Activated T-cell treated with anti-CD3 and anti-CD28 coated beads, Interleukin-2, amount 50 U/mL, for 24 hours (primary cell): Measurements from ENCODE around the gene NLRP5.
"Not testable (repeated sequence)": the region's sequence is repeated elsewhere in the genome, so short reads cannot be mapped to it uniquely, and the experiment has no call there.

ENCODE experiments used
- DNase-seq: peaks from one replicate; pipeline ENCODE4 v3.0.0-alpha.2; 2020
- H3K27ac Mint-ChIP-seq: 2 replicates; pipeline ENCODE4 v1.8.0; 2020; ENCODE audit warnings: mild to moderate bottlenecking, mixed read lengths
- H3K27me3 Mint-ChIP-seq: 2 replicates; pipeline ENCODE4 v1.8.0; 2020; ENCODE audit warnings: mixed read lengths
- H3K36me3 Mint-ChIP-seq: 2 replicates; pipeline ENCODE4 v1.8.0; 2020; ENCODE audit warnings: low read depth, mixed read lengths
- H3K4me1 Mint-ChIP-seq: 2 replicates; pipeline ENCODE4 v1.8.0; 2020; ENCODE audit warnings: low read depth, mixed read lengths
- H3K4me3 Mint-ChIP-seq: 2 replicates; pipeline ENCODE4 v1.8.0; 2020; ENCODE audit warnings: mild to moderate bottlenecking, moderate library complexity, mixed read lengths
- H3K9me3 Mint-ChIP-seq: 2 replicates; pipeline ENCODE4 v1.8.0; 2020; ENCODE audit warnings: mixed read lengths

Gene NLRP5

DNA sequence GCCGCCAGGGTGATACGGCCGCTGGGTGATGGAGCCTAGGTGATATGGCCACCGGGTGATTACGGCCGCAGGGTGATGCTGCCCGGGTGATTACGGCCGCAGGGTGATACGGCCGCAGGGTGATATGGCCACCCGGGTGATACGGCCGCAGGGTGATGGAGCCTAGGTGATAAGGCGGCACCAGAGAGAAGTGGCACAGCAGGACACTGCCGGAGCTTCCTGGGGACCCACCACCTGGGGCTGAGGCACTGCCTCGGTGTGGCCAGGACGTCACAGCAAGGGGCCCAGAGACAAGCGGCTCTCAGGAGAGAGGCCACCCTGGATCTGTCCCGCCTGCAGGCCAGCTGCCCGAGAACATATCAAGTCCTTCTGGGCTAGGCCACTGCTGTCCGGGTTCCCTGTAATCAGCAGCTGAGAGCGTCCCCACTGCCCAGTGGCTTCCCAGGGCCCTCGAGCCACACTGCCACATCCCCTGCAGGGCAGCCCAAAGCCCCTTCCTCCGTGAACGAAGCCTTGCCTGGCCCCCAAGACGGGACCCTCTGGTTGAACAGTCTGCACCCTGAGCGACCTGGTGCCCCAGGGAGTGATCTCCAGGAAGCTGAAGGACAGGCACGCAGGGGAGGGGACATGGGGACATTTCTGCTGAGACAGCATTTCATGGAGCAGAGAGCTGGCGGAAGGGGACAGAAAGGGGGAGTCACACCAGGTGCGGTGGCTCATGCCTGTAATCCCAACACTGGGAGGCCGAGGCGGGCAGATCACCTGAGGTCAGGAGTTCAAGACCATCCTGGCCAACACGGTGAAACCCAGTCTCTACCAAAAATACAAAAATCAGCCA is 112.4 kb downstream of the NLRP5 start:
- no peak for DNase-seq
- Mint-ChIP-seq H3K36me3 (peaks cover 74% of the 10 kb centered on the region), H3K27me3 (no peaks in the 10 kb centered on the region), H3K4me1 (peaks cover 1% of the 10 kb centered on the region), H3K4me3 (no peak overlapping the region), H3K27ac (no peak overlapping the region), H3K9me3 (no peaks in the 10 kb centered on the region)

DNA sequence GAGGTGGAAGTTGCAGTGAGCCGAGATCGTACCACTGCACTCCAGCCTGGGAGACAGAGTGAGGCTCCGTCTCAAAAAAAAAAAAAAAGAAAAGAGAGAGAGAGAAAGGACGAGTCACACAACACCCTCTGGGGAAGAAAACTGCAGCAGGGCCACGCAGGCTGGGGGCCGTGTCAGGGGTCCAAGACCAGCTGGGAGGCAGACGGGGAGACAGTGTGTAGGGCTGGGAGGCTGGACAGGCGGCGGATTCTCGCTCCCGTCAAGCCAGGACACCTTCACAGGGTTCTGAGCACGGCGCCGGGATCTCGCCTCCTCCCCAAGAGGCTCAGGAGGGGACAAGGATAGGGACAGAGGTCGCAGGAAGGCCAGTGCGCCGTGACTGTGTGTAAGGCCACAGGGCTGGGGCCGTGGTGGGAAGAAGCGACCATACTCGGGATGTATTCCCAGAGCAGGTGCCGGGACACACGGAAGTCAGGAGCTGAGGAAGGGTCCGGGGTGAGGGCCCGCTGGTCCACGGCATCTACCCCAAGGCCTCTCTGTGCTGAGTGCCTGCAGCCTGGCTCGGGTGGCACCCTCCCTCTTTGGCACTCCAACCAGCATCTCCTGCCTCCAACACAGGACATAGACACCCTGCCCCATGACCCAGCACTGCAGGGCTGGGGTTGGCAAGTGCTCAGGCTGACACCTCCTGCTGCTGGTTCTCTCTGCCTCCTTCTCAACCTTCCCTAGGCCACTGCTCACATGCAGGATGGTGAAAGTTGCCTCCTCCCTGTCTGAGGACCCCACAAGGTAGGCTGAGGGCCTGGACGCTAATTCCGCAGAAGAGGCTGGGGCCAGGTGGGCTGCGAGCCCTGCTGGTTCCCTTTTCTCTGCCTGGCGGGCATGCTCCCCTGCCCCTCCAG is 113.3 kb downstream of the NLRP5 start:
- Mint-ChIP-seq H3K27ac (no peak overlapping the region), H3K36me3 (peaks cover 70% of the 10 kb centered on the region), H3K4me3 (no peak overlapping the region), H3K4me1 (peaks cover 5% of the 10 kb centered on the region), H3K9me3 (no peaks in the 10 kb centered on the region), H3K27me3 (no peaks in the 10 kb centered on the region)
- no peak for DNase-seq

DNA sequence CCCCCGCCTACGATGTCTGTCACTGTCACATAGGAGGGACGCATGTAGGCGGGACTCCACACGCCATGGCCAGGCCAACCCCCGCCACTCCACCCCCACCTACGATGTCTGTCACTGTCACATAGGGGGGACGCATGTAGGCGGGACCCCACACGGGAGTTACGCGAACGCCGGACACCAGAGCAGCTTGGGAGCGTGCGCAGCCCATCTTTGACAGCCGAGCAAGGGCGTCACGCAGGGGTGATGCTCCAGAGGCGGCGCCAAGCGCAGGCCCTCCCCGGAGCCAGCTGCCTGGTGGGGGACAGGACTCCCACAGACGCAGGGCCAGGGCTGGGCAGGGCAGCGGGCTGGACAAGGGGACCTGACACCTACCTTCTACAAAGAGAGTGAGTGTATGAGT is 114.5 kb downstream of the NLRP5 start:
- Mint-ChIP-seq H3K9me3 (no peaks in the 10 kb centered on the region), H3K27me3 (no peaks in the 10 kb centered on the region), H3K27ac (no peak overlapping the region), H3K4me3 (no peak overlapping the region), H3K36me3 (peaks cover 67% of the 10 kb centered on the region), H3K4me1 (peaks cover 15% of the 10 kb centered on the region)
- DNase-seq = no peak

- H3K4me3 Mint-ChIP-seq = no peak overlapping the region
- DNase-seq = no peak
- H3K27ac Mint-ChIP-seq = peak overlapping the region; percentile 54
- peaks cover 23% of the 10 kb centered on the region for H3K4me1 Mint-ChIP-seq
- H3K27me3 Mint-ChIP-seq = no peaks in the 10 kb centered on the region
- no peaks in the 10 kb centered on the region for H3K9me3 Mint-ChIP-seq
- peaks cover 72% of the 10 kb centered on the region for H3K36me3 Mint-ChIP-seq
Observed at GRCh38 chr19:56101746-56102535, 115.4 kb downstream of the NLRP5 start.

GRCh38 chr19:56103027-56103614 is 116.5 kb downstream of the NLRP5 start:
- no peaks in the 10 kb centered on the region for H3K27me3 Mint-ChIP-seq
- DNase-seq = no peak
- H3K9me3 Mint-ChIP-seq = no peaks in the 10 kb centered on the region
- no peak overlapping the region for H3K4me3 Mint-ChIP-seq
- peaks cover 65% of the 10 kb centered on the region for H3K36me3 Mint-ChIP-seq
- H3K27ac Mint-ChIP-seq = no peak overlapping the region
- H3K4me1 Mint-ChIP-seq = peaks cover 29% of the 10 kb centered on the region

DNA sequence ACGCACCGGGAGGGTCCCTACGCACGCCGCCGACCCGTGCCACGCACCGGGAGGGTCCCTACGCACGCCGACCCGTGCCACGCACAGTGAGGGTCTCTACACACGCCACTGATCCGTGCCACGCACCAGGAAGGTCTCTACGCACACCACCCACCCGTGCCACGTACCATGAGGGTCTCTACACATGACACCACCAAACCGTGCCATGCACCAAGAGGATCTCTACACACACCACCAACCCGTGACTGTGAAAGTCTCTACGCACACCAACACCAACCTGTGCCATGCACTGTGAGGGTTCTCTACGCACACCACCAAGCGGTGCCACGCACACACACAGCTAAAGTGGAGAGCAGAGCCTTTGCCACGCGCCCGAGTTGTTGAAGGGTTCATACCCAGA is 117.8 kb downstream of the NLRP5 start:
- no peak for DNase-seq
- Mint-ChIP-seq H3K27ac (no peak overlapping the region), H3K27me3 (no peaks in the 10 kb centered on the region), H3K4me1 (peaks cover 36% of the 10 kb centered on the region), H3K4me3 (no peak overlapping the region), H3K9me3 (no peaks in the 10 kb centered on the region), H3K36me3 (peaks cover 60% of the 10 kb centered on the region)

- peak; percentile 64 for DNase-seq
- H3K27ac Mint-ChIP-seq = peak overlapping the region; percentile 59
- peaks cover 54% of the 10 kb centered on the region for H3K36me3 Mint-ChIP-seq
- H3K4me3 Mint-ChIP-seq = no peak overlapping the region
- H3K4me1 Mint-ChIP-seq = peaks cover 40% of the 10 kb centered on the region
- H3K9me3 Mint-ChIP-seq = no peaks in the 10 kb centered on the region
- no peaks in the 10 kb centered on the region for H3K27me3 Mint-ChIP-seq
Observed at GRCh38 chr19:56105090-56105701, 118.6 kb downstream of the NLRP5 start.

GRCh38 chr19:56105831-56106396 is 119.3 kb downstream of the NLRP5 start:
- not testable (repeated sequence) for H3K9me3 Mint-ChIP-seq, DNase-seq, H3K27me3 Mint-ChIP-seq
- Mint-ChIP-seq H3K27ac (peak overlapping the region; percentile 79), H3K4me1 (peaks cover 47% of the 10 kb centered on the region), H3K36me3 (peaks cover 56% of the 10 kb centered on the region), H3K4me3 (peak overlapping the region; percentile 15)

GRCh38 chr19:56106397-56106849 is 119.8 kb downstream of the NLRP5 start:
- H3K27ac Mint-ChIP-seq = peak overlapping the region; percentile 79
- no peaks in the 10 kb centered on the region for H3K27me3 Mint-ChIP-seq
- H3K4me1 Mint-ChIP-seq = peaks cover 50% of the 10 kb centered on the region

DNA sequence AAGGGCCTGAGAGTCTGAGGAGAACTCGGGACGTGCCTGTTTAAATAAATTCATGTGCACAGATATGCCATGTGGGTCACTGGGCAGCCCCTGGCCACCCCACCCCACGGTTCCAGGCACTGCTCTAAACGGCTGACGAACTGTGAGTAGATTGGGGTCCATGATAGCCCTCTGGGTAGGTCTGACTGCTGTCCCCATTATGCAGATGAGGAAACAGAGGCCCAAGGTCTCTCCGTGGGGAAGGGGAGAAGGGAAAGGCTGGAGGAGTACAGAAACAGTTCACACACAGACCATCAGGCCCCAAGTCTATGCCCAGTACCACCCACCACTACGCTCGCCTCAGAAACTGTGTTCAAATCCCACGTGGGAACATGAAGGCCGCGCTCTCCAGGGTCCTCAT is 120.4 kb downstream of the NLRP5 start:
- H3K27me3 Mint-ChIP-seq = no peaks in the 10 kb centered on the region
- H3K27ac Mint-ChIP-seq = peak overlapping the region; percentile 18
- H3K9me3 Mint-ChIP-seq = no peaks in the 10 kb centered on the region
- no peak for DNase-seq
- peaks cover 56% of the 10 kb centered on the region for H3K4me1 Mint-ChIP-seq
- no peak overlapping the region for H3K4me3 Mint-ChIP-seq
- H3K36me3 Mint-ChIP-seq = peaks cover 51% of the 10 kb centered on the region

More at GRCh38 chr19:56106397-56106849, 119.8 kb downstream of the NLRP5 start:
- Mint-ChIP-seq H3K36me3 (peaks cover 54% of the 10 kb centered on the region), H3K4me3 (no peak overlapping the region), H3K9me3 (no peaks in the 10 kb centered on the region)
- DNase-seq = no peak

DNA sequence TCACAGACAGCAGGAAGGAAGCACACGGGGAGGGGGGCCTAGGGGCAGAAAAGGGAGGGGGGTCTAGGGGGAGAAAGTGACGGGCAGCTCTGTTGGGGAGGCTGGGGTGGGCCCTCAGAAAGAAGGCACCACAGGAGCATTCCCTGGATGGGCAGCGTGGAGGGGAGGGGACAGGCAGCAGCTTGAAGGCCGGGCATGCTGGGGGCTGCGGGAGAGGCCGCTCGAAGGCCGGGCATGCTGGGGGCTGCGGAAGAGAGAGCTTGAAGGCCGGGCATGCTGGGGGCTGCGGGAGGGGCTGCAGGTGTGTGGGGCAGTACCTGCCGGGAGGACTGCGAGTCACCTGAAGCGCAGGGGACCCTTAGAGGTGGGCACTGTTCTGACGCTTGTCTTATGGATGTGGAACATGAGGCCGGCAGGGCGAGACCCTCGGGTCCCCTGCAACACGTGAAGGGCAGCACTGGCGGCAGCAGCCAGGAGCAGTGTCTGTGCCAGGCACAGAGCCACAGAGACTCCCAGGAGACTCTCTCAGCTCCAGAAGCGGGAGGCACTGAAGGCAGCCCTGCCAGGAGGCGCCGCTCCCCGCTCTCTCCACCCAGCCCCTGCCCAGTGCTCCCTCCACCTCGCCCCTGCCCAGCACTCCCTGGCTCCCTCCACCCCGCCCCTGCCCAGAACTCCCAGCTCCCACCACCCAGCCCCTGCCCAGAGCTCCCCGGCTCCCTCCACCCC is 121.2 kb downstream of the NLRP5 start:
- no peak for DNase-seq
- peaks cover 49% of the 10 kb centered on the region for H3K36me3 Mint-ChIP-seq
- H3K27me3 Mint-ChIP-seq = no peaks in the 10 kb centered on the region
- peaks cover 62% of the 10 kb centered on the region for H3K4me1 Mint-ChIP-seq
- H3K9me3 Mint-ChIP-seq = no peaks in the 10 kb centered on the region
- H3K4me3 Mint-ChIP-seq = no peak overlapping the region
- no peak overlapping the region for H3K27ac Mint-ChIP-seq

GRCh38 chr19:56108447-56109195 is 122.0 kb downstream of the NLRP5 start:
- Mint-ChIP-seq H3K27me3 (no peaks in the 10 kb centered on the region), H3K27ac (peak overlapping the region; percentile 50), H3K4me3 (no peak overlapping the region), H3K9me3 (no peaks in the 10 kb centered on the region), H3K36me3 (peaks cover 50% of the 10 kb centered on the region), H3K4me1 (peaks cover 69% of the 10 kb centered on the region)
- no peak for DNase-seq
